Measurements from ENCODE around the gene KCNA10.

The KCNA10 gene

DNA sequence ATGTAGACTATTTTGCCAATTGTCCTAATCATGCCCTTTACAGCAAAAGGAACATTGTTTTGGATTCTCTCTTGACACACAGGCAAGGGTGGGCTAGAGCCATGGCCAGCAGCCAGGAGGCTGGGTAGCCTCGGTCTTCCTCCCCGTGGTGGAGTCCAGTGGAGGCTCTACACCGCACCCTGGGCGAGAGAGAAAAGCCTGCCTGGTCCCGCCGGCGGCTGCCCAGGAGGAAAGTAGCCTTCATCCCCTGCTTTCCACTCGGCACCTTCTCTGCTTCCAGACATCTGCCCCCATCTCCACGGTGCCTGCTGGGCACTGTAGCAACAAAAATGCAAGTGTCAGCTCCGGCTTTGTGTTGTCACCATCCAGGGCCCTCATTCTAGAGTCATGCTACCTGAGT, 46.4 kb downstream of the KCNA10 start:
- Histone ChIP-seq H3K18ac (ENCODE audit: low read depth in 1 of 2, low read length in 2 of 2) (no peak overlapping the region), H3K9me3 (ENCODE audit: control insufficient read depth, low read length) (no peaks in the 10 kb centered on the region), H2BK15ac (ENCODE audit: low read depth, poor library complexity, severe bottlenecking) (no peak overlapping the region), H4K8ac (ENCODE audit: low read length) (no peak overlapping the region), H2AK5ac (ENCODE audit: low read length, severe bottlenecking) (no peak overlapping the region), H3K36me3 (ENCODE audit: control insufficient read depth in 1 of 2, insufficient read depth in 2 of 2, low read depth in 1 of 2, low read length in 2 of 2) (no peaks in the 10 kb centered on the region), H2AFZ (ENCODE audit: low read depth, low read length) (no peak overlapping the region), H3K27ac (ENCODE audit: low read length, poor library complexity, severe bottlenecking) (no peak overlapping the region), H4K91ac (ENCODE audit: low read length) (no peak overlapping the region), H3K4me1 (ENCODE audit: control insufficient read depth, insufficient read depth, low read depth, low read length) (peaks cover 2% of the 10 kb centered on the region), H3K27me3 (ENCODE audit: control insufficient read depth in 1 of 2, insufficient read depth in 1 of 2, low read length in 2 of 2) (peaks cover 3 to 5% of the 10 kb centered on the region in 2 experiments), H3K4me3 (ENCODE audit: insufficient read depth in 1 of 2, low read depth in 1 of 2, low read length in 2 of 2) (no peak overlapping the region), H2BK5ac (ENCODE audit: low read depth, low read length, poor library complexity, severe bottlenecking) (no peak overlapping the region), H2BK12ac (ENCODE audit: low read length in 2 of 2) (no peak overlapping the region), H2BK120ac (ENCODE audit: low read depth, low read length) (no peak overlapping the region), H3K79me1 (replicated peaks; ENCODE audit: low read length, poor library complexity, severe bottlenecking) (no peaks in the 10 kb centered on the region), H3K4ac (ENCODE audit: low read depth in 1 of 2, low read length in 2 of 2) (no peak overlapping the region), H3K4me2 (ENCODE audit: low read length, poor library complexity, severe bottlenecking) (no peak overlapping the region), H3K14ac (ENCODE audit: low read length in 2 of 2) (no peak overlapping the region), H3K9ac (ENCODE audit: low read length) (no peak overlapping the region), H3K23ac (ENCODE audit: low read length in 2 of 2) (no peak overlapping the region)
- 75% methylated on average over 10 of the region's 10 CpGs for WGBS
- no peak for DNase-seq

DNA sequence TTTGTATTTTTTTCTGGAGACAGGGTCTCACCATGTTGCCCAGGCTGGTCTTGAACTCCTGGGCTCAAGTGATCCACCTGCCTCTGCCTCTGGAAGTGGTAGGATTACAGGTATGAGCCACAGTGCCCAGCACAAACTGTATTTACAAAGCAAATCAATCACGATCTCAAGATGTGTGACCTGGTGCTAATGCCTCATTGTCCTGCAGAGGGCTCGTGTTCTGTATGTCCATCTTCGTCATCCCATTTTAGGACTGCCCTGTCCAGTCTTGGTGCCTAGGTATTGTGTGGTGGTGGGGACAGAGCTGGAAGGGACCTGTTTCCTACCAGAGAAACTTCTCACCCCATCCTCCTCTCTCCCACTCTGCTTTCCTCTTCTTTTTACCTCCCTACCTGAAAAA, 47.8 kb downstream of the KCNA10 start:
- H3K4me2 ChIP-seq (ENCODE audit: low read length, poor library complexity, severe bottlenecking), result no peak overlapping the region
- 77% methylated on average over 3 of the region's 3 CpGs for WGBS
- peaks cover 3 to 17% of the 10 kb centered on the region in 2 experiments for H3K27me3 ChIP-seq (ENCODE audit: control insufficient read depth in 1 of 2, insufficient read depth in 1 of 2, low read length in 2 of 2)
- no peaks in the 10 kb centered on the region for H3K79me1 ChIP-seq (replicated peaks; ENCODE audit: low read length, poor library complexity, severe bottlenecking)
- no peak overlapping the region for H3K14ac ChIP-seq (ENCODE audit: low read length in 2 of 2)
- no peak overlapping the region for H2BK120ac ChIP-seq (ENCODE audit: low read depth, low read length)
- no peak overlapping the region for H2AK5ac ChIP-seq (ENCODE audit: low read length, severe bottlenecking)
- no peak overlapping the region for H2BK15ac ChIP-seq (ENCODE audit: low read depth, poor library complexity, severe bottlenecking)
- no peaks in the 10 kb centered on the region for H3K9me3 ChIP-seq (ENCODE audit: control insufficient read depth, low read length)
- H3K18ac ChIP-seq (ENCODE audit: low read depth in 1 of 2, low read length in 2 of 2), result no peak overlapping the region
- no peaks in the 10 kb centered on the region for H3K4me1 ChIP-seq (ENCODE audit: control insufficient read depth, insufficient read depth, low read depth, low read length)
- no peak overlapping the region for H3K4me3 ChIP-seq (ENCODE audit: insufficient read depth in 1 of 2, low read depth in 1 of 2, low read length in 2 of 2)
- no peak overlapping the region for H3K23ac ChIP-seq (ENCODE audit: low read length in 2 of 2)
- no peak overlapping the region for H3K9ac ChIP-seq (ENCODE audit: low read length)
- H3K36me3 ChIP-seq (ENCODE audit: control insufficient read depth in 1 of 2, insufficient read depth in 2 of 2, low read depth in 1 of 2, low read length in 2 of 2), result no peaks in the 10 kb centered on the region
- H2AFZ ChIP-seq (ENCODE audit: low read depth, low read length), result no peak overlapping the region
- DNase-seq, result no peak
- H2BK12ac ChIP-seq (ENCODE audit: low read length in 2 of 2), result no peak overlapping the region
- no peak overlapping the region for H2BK5ac ChIP-seq (ENCODE audit: low read depth, low read length, poor library complexity, severe bottlenecking)
- H3K27ac ChIP-seq (ENCODE audit: low read length, poor library complexity, severe bottlenecking), result no peak overlapping the region
- H4K8ac ChIP-seq (ENCODE audit: low read length), result no peak overlapping the region
- no peak overlapping the region for H3K4ac ChIP-seq (ENCODE audit: low read depth in 1 of 2, low read length in 2 of 2)
- no peak overlapping the region for H4K91ac ChIP-seq (ENCODE audit: low read length)

All from mesenchymal stem cell (in vitro differentiated cells and primary cell).